Measurements from ENCODE around the gene KCTD18. TPM values are rescaled to one million over a fixed set of nuclear protein-coding genes. Genes with fewer than 3 reads are reported as not detected.

Gene KCTD18
- total RNA-seq, 2 experiments from 2014 or later, result 17.7 to 18.9 TPM

DNA sequence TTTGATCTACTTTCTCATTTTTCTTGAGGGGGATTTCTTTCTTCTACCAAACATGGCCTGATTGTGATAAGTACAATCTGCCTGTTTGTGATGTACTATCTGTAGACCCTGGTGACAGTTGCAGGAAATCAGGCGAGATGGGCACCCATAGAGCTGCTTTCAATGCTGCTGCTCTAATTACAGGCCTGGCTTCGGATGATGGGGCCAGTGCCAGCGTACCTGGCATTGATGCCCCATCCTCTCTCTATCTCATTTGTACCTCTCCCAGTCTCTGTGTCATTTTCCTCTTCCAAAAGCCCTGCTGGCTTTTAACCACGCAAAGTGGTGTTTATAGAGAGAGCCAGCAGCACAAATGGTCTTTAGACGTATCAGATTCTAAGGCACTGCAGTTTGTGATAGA is 69.9 kb downstream of the KCTD18 start:
- H3K27ac Mint-ChIP-seq, result no peak overlapping the region
- no peak for DNase-seq
- H3K4me1 Mint-ChIP-seq, result no peaks in the 10 kb centered on the region
- H3K4me3 Mint-ChIP-seq, result no peak overlapping the region
- peaks cover 1% of the 10 kb centered on the region for H3K9me3 Mint-ChIP-seq
- H3K27me3 Mint-ChIP-seq, result no peaks in the 10 kb centered on the region
- no peaks in the 10 kb centered on the region for H3K36me3 Mint-ChIP-seq

Other genes starting within 250 kb of the KCTD18 start
- 1 to 10 TPM; 8.1 to 9.4 TPM for gene SPATS2L, start 203.4 kb downstream of the KCTD18 start, total RNA-seq
- gene SGO2, start 16.1 kb upstream of the KCTD18 start, total RNA-seq, result 10 to 100 TPM; 36.9 to 37.6 TPM
- gene AOX1, start 75.9 kb upstream of the KCTD18 start, total RNA-seq, result under 1 TPM in 1 of 2 experiments, not detected in 1; 0.19 TPM

Data from activated naive CD8-positive, alpha-beta T cell treated with anti-CD3 and anti-CD28 coated beads for 36 hours (primary cell).